Cerebellar cortex (tissue), 1 donor: Measurements from ENCODE around the gene RPTOR.

Source experiments
- DNase-seq: peaks from one replicate; pipeline ENCODE4 v3.0.0-alpha.2; 2015; ENCODE audit warnings: low spot score

RPTOR gene

DNA sequence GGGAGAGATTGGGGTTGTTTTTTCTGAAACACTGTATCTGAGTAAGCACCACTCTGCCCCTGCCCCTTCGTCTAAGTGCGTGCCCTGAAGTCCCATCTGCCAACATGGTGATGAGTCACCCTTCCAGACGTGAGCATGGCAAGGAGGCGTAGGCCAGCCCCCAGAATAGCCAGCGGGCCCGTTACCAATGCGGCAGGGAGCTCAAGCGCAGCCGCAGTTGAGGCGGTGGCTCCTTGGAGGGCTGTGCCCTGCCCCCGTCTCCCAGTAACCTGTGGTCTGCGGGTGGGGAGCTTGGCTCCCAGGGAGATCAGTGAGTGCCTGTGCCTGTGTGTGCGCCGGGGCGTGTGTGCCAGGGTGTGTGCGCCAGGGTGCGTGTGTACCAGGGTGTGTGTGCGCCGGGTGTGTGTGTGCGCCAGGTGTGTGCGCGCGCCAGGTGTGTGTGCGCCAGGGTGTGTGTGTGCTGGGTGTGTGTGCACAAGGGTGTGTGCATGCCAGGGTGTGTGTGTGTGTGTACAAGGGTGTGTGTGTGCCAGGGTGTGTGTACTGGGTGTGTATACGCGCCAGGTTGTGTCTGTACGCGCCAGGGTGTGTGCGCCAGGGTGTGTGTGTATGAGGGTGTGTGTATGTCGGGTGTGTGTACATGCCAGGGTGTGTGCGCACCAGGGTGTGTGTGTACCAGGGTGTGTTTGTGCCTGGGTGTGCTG, 348.4 kb downstream of the RPTOR start:
- no peak for DNase-seq

DNA sequence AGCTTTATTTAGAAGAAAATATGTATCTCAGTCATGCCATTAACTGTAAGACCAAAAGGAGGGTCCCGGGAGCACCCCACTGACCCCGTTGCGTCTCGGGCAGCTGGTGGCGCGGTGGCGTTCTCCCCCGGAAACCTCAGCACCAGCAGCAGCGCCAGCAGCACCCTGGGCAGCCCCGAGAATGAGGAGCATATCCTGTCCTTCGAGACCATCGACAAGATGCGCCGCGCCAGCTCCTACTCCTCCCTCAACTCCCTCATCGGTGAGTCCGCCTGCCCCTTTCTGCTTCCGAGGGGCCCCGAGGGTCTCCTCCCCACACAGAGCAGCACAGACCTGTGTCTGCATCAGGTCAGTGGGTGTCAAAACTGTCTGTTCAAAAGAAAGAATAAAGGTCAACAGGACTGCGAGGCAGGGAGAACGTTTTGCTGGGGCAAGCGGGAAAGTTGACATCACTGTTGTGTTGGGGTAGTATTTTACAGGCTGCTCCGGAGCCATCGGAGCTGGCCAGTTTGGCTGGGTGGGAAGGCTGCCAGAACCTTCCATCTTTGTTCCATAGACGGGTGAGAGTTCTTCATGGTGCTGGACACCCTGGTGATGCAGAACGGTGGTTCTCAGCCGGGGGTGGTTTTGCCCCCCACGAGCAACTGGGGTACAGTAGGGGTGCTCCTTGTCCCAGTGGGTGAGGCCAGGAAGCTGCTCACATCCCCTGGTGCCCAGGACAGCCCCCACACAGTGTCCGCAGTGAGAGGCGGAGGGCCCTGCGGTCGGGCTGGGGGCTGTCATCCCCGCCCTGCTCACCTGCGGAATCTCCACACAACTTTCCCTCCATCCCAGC, 349.2 kb downstream of the RPTOR start:
- DNase-seq = no peak

DNA sequence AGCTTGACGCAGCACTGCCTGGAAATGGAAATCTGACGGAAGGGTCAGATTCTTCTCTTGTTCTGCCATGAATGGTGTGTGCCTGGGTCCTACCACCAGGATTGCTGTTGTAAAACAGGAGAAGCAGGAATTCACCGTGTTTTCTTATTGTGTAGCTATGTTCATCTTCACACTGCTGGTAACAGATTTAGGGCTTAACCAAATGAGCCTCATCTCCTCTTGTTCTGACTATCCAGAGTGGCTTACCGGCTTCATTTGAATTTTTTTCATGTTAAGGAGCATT, 349.7 kb downstream of the RPTOR start:
- no peak for DNase-seq

DNA sequence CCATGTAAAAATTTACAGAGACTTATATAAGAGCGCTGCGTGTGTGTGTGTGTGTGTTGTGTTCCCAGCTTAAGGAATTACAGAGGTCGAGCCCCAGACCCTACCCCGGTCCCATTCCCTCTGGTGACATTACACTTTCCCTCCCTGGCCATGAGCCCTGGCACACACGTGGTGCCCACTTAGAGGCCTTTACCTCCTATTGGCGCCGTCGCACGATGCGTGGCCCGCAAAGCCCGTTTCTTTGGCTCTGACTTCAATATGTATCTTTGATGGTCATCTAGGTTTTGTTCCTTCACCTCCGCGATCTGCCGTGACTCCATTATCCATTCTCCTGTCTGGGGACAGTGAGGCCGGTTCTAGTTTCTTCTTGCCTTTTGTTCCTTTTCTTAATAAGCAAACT, 350.1 kb downstream of the RPTOR start:
- no peak for DNase-seq

DNA sequence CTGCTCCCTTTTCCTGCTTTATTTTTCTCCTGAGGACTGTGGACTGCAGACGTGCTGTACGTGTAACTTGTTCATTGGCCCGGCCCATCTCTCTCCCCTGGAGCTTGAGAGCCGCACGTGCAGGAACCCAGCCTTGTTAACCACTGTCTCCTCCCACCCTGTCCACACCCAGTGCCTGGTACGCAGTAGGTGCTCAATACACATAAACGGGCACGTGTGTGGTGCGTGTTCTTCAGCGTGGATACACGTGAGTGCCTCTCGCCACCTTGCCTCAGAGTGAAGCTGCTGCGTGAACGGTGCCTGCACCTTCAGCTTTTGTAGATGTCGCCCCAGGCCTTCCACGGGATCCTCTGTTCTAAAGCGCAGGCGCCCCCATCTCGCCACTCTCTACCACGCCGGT, 350.7 kb downstream of the RPTOR start:
- DNase-seq = no peak

- DNase-seq = no peak
These were observed 354.1 kb downstream of the RPTOR start for GRCh38 chr17:80898716-80899115.

- peak; percentile 9 for DNase-seq
These were observed 355.0 kb downstream of the RPTOR start for GRCh38 chr17:80899402-80900268.

DNA sequence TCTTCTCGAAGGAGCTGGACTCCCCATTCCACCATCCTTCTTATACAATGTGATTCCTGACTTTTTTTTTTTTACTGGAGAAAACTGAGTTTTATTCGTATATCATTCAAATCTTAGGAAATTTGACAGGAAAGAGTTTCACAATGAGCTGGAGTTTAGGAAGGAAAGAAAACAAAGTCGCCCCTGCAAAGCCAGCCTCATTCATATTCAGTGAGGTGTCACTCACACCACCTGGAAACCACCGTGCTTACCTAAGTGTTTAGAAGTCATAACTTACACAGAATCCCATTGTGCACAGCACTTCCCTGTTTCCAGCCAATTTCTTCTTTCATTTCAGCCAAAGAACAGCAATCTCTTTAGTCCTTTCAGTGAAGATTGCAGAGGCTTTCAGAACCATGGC, 356.7 kb downstream of the RPTOR start:
- no peak for DNase-seq

DNA sequence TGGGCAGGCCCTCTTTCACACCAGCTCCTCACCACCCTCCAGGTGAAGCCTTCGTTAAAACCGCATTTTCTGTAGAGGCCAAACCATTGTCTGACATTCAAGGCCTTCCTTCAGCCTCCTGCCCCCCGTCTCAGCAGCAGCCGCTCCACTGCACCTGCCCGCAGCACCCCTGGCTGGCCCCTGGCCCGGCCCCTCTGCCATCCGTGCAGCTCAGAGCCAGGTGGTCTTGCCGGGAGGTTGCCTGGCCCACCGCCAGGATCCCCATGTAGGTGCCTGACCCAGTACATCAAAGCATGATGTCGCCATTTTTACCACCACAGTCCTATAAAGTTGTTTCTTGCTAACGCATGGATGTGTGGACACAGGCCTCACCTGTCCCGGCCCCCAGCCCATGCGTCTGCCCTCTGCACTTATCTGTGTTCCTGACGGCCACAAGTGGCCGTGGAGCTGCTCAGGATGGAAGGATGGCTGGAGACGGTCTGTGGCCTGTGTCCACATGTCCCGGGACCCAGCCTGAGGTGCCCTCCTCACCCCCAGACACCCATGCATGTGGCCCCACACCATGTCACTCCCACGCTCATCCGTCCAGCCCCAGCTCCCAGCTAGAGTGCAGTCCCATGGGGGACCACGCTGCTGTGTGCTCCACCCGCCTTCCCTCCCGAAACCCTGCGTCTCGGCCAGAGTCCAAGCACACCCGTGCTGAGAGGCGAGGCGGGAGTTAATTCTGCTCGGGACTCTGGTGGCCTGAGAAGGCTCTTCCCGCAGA, 357.7 kb downstream of the RPTOR start:
- DNase-seq = no peak

DNA sequence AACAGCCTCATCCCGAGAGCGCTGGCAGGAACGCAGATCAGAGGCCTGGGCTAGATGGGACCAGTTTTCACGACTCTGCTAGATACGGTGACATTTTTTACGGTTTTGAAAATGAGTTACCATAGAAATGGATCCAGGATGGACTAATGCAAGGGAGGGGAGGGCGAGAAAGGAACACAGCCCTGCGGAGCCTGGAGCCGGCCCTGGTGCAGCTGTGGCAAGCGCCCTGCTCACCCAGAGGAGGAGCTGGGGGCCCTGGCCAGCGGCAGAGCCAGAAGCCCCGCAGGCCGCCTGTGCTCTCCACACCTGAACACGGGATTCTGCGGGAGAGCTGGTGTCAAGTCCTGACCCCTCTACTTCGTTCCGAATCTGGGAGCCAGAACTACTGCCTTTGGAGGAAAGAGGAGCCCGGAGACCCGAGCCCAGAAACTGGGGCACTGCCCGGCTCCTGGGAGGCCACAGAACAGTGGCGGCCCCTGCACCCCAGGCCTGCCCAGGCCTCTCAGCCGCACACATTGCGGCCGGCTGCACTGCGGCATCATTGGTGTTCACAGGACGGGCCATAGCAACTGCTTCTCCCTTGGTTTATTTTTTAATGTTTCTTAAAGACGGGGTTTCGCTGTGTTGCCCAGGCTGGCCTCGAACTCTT, 358.4 kb downstream of the RPTOR start:
- no peak for DNase-seq

DNA sequence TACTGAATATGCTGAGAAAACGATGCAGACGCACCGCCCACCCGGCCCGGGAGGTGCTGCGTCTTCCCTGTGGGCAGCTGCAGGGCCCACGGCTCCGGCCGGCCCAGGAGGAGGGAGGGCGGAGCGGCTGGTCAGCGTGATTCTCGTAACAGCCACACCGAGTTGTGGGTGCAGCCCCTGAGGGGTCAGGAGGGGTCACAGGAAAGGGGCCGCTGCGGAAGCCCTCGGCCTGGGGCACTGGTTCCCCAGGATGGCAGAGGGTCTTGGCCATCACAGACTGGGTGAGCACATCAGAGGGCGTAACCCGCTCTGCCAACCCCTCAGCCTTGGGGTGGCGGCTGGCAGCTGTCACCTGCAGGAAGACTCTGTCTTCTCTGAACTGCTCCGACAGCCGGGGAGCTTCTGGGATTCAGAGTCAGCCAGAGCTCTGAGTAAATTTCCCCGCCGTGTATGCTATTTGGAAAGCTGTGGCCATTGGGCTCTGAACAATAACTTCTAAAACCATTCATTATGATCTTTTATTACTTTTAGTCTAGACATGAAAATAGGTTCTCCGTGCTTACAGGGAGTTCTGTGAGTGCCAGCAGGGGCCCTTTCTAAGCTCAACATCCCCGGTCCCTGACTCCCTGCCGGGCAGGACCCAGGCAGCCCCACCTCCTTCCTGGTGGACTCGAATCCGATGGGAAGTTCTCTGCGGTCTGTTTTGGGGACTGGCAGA, 359.6 kb downstream of the RPTOR start:
- DNase-seq = no peak

GRCh38 chr17:80905586-80906230, 361.1 kb downstream of the RPTOR start:
- DNase-seq = no peak

- no peak for DNase-seq
These were observed 362.0 kb downstream of the RPTOR start for GRCh38 chr17:80906364-80907259.

- no peak for DNase-seq
These were observed 362.6 kb downstream of the RPTOR start for GRCh38 chr17:80907281-80907680.

- no peak for DNase-seq
These were observed 363.6 kb downstream of the RPTOR start for GRCh38 chr17:80908211-80908610.

DNA sequence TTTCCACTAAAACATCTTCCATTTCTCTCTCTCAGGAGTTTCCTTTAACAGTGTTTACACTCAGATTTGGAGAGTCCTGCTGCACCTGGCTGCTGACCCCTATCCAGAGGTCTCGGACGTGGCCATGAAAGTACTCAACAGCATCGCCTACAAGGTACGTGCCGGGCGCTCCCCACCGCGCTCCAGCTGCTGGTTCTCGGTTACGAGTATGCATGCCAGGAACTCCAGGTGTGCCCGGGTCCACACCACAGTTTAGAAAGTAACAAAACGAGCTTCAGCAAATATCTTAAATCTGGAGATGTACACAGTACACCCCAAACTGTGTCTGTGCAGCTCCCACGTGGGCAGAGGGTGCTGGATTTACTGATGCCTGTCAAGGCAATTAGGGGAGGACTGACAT, 364.1 kb downstream of the RPTOR start:
- DNase-seq = no peak

DNA sequence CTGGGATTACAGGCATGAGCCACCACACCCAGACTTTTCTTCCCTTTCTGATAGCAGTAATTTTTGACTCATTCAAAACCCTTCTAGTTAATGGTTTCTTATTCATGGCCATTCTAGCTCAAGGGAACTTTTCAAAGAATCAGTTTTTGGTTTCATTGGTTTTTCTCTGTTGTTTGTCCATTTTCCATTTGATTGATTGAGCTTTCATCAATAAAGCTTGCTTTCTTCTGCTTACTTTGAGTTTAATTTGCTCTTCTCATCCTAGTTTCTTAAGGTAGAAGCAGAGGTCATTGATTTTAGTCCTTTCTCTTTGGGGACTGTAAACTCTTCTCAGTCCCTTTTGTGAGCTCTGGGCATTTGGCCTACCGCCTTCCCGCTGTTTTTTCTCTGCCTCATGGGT, 365.0 kb downstream of the RPTOR start:
- no peak for DNase-seq

DNA sequence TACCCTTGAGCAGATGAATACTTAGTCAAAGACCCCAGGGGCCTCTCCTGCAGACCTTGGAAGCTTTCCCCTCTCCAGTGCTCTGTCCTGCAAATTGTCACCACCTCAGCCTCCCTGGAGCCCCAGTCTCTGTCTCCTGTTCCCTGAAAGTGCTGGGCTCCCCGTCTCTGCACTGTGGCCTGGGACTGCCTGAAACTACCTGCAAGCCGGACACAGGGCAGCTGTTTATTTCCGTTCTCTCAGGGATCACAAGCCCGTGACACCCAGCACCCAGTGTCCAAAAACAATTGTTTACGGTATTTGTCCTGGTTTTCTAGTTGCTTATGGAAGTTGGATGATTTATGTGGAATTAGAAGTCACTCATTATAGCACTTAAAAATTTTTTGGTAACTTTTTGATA, 365.4 kb downstream of the RPTOR start:
- DNase-seq = no peak

GRCh38 chr17:80912476-80912875, 367.8 kb downstream of the RPTOR start:
- no peak for DNase-seq
